ENCODE data around the gene ZNF112.

- TF ChIP-seq CTCF (IDR thresholded peaks at IDR 0.05) (no peak), POLR2A (IDR thresholded peaks at IDR 0.05) (no peak)
These were observed 73.6 kb downstream of the ZNF112 start for GRCh38 chr19:44282846-44283245.
